Choroid plexus epithelial cell (primary cell): ENCODE measurements around the gene SPRED2.
A peak's percentile ranks its signal among the peaks of the same experiment; 100 is the strongest.

ENCODE experiments used
- DNase-seq: peaks from one replicate; pipeline ENCODE4 v3.0.0-alpha.2; 2010; ENCODE audit warnings: low read depth
- H3K4me3 ChIP-seq: 2 replicates; pipeline ENCODE4 v1.5.1; 2011; ENCODE audit warnings: low read depth, mild to moderate bottlenecking, control low read depth, low read length, moderate library complexity
- CTCF ChIP-seq: conservative IDR thresholded peaks from 2 replicates; pipeline ENCODE4 v1.5.1; 2011; ENCODE audit warnings: low read depth, mild to moderate bottlenecking, control low read depth, inconsistent platforms, low read length, moderate library complexity

Gene SPRED2

GRCh38 chr2:65443509-65444186 is 11.2 kb upstream of the SPRED2 start:
- TF ChIP-seq CTCF, result peak; percentile 11
- H3K4me3 ChIP-seq, result no peak overlapping the region
- peak; percentile 52 for DNase-seq

- no peak for DNase-seq
- H3K4me3 ChIP-seq, result no peak overlapping the region
- TF ChIP-seq CTCF, result no peak
These were observed 10.1 kb upstream of the SPRED2 start for GRCh38 chr2:65442420-65443020.

- no peak overlapping the region for H3K4me3 ChIP-seq
- TF ChIP-seq CTCF, result no peak
- DNase-seq, result no peak
These were observed 5.9 kb upstream of the SPRED2 start for GRCh38 chr2:65438137-65438899.

- no peak overlapping the region for H3K4me3 ChIP-seq
- no peak for TF ChIP-seq CTCF
These were observed 5.2 kb upstream of the SPRED2 start for GRCh38 chr2:65437392-65438135.

GRCh38 chr2:65436824-65437221 is 4.4 kb upstream of the SPRED2 start:
- peak; percentile 73 for DNase-seq
- peak overlapping the region; percentile 71 for H3K4me3 ChIP-seq

More at GRCh38 chr2:65437392-65438135, 5.2 kb upstream of the SPRED2 start:
- DNase-seq, result no peak

More at GRCh38 chr2:65436824-65437221, 4.4 kb upstream of the SPRED2 start:
- no peak for TF ChIP-seq CTCF
